ENCODE results near the gene OXSR1. TPM values are rescaled to one million over a fixed set of nuclear protein-coding genes. Genes with fewer than 3 reads are reported as not detected.
A peak's percentile ranks its signal among the peaks of the same experiment; 100 is the strongest.

Gene OXSR1
- total and polyA plus RNA-seq, 2 of the 13 experiments (the other 11 are each of a cell fraction or from before 2014, with no cell fraction given) = 27.4 to 32.6 TPM

DNA sequence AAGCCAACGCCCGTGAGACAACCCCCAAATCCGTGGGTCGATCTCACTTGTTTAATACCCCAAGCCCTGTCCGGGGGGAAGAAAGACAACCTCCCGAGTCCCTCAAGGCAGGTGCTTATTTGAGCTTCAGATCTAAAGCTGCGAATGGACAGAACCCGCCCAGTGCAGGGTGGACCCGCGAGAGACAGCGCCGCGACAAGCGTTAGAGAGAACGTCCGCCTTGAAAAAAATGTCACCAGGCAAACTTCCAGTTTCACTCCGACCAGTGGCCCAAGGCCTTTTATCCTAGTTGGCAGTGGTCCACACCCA lies 740 bp upstream of the OXSR1 start (continued):
- TF ChIP-seq, protein P1, sequence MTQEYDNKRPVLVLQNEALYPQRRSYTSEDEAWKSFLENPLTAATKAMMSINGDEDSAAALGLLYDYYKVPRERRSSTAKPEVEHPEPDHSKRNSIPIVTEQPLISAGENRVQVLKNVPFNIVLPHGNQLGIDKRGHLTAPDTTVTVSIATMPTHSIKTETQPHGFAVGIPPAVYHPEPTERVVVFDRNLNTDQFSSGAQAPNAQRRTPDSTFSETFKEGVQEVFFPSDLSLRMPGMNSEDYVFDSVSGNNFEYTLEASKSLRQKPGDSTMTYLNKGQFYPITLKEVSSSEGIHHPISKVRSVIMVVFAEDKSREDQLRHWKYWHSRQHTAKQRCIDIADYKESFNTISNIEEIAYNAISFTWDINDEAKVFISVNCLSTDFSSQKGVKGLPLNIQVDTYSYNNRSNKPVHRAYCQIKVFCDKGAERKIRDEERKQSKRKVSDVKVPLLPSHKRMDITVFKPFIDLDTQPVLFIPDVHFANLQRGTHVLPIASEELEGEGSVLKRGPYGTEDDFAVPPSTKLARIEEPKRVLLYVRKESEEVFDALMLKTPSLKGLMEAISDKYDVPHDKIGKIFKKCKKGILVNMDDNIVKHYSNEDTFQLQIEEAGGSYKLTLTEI (CRISPR knock-in tag; conservative IDR thresholded peaks at IDR 0.05) = no peak
- TF ChIP-seq ZNF776 (CRISPR knock-in tag; IDR thresholded peaks at IDR 0.05) (peak; percentile 17; the same call in 1 of the 2 replicates), ZNF205 (CRISPR knock-in tag; IDR thresholded peaks at IDR 0.05) (no peak), CCDC6 (CRISPR knock-in tag; IDR thresholded peaks at IDR 0.05) (no peak), ZNF292 (CRISPR knock-in tag; IDR thresholded peaks at IDR 0.05; ENCODE audit: borderline replicate concordance, low read depth) (0 out of 2 replicates have a peak, but pooled peaks have one; percentile 58), HDAC2 (CRISPR knock-in tag; IDR thresholded peaks at IDR 0.05) (no peak), CHD2 (IDR thresholded peaks at IDR 0.05; ENCODE audit: low read depth, low read length) (peak; percentile 62; the same call in 1 of the 2 replicates), HES4 (CRISPR knock-in tag; IDR thresholded peaks at IDR 0.05; ENCODE audit: borderline replicate concordance) (peak; percentile 58; the same call in 1 of the 2 replicates), SAFB2 (CRISPR knock-in tag; IDR thresholded peaks at IDR 0.05; ENCODE audit: borderline replicate concordance, low read depth) (0 out of 2 replicates have a peak, but pooled peaks have one; percentile 31)
- TF ChIP-seq, protein P2, sequence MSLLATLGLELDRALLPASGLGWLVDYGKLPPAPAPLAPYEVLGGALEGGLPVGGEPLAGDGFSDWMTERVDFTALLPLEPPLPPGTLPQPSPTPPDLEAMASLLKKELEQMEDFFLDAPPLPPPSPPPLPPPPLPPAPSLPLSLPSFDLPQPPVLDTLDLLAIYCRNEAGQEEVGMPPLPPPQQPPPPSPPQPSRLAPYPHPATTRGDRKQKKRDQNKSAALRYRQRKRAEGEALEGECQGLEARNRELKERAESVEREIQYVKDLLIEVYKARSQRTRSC (CRISPR knock-in tag; IDR thresholded peaks at IDR 0.05; ENCODE audit: low read depth) = no peak
- TF ChIP-seq, protein P3, sequence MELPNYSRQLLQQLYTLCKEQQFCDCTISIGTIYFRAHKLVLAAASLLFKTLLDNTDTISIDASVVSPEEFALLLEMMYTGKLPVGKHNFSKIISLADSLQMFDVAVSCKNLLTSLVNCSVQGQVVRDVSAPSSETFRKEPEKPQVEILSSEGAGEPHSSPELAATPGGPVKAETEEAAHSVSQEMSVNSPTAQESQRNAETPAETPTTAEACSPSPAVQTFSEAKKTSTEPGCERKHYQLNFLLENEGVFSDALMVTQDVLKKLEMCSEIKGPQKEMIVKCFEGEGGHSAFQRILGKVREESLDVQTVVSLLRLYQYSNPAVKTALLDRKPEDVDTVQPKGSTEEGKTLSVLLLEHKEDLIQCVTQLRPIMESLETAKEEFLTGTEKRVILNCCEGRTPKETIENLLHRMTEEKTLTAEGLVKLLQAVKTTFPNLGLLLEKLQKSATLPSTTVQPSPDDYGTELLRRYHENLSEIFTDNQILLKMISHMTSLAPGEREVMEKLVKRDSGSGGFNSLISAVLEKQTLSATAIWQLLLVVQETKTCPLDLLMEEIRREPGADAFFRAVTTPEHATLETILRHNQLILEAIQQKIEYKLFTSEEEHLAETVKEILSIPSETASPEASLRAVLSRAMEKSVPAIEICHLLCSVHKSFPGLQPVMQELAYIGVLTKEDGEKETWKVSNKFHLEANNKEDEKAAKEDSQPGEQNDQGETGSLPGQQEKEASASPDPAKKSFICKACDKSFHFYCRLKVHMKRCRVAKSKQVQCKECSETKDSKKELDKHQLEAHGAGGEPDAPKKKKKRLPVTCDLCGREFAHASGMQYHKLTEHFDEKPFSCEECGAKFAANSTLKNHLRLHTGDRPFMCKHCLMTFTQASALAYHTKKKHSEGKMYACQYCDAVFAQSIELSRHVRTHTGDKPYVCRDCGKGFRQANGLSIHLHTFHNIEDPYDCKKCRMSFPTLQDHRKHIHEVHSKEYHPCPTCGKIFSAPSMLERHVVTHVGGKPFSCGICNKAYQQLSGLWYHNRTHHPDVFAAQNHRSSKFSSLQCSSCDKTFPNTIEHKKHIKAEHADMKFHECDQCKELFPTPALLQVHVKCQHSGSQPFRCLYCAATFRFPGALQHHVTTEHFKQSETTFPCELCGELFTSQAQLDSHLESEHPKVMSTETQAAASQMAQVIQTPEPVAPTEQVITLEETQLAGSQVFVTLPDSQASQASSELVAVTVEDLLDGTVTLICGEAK (IDR thresholded peaks at IDR 0.05) = no peak
- TF ChIP-seq, protein P3 (CRISPR knock-in tag; IDR thresholded peaks at IDR 0.05) = no peak
- TF ChIP-seq, protein P4, sequence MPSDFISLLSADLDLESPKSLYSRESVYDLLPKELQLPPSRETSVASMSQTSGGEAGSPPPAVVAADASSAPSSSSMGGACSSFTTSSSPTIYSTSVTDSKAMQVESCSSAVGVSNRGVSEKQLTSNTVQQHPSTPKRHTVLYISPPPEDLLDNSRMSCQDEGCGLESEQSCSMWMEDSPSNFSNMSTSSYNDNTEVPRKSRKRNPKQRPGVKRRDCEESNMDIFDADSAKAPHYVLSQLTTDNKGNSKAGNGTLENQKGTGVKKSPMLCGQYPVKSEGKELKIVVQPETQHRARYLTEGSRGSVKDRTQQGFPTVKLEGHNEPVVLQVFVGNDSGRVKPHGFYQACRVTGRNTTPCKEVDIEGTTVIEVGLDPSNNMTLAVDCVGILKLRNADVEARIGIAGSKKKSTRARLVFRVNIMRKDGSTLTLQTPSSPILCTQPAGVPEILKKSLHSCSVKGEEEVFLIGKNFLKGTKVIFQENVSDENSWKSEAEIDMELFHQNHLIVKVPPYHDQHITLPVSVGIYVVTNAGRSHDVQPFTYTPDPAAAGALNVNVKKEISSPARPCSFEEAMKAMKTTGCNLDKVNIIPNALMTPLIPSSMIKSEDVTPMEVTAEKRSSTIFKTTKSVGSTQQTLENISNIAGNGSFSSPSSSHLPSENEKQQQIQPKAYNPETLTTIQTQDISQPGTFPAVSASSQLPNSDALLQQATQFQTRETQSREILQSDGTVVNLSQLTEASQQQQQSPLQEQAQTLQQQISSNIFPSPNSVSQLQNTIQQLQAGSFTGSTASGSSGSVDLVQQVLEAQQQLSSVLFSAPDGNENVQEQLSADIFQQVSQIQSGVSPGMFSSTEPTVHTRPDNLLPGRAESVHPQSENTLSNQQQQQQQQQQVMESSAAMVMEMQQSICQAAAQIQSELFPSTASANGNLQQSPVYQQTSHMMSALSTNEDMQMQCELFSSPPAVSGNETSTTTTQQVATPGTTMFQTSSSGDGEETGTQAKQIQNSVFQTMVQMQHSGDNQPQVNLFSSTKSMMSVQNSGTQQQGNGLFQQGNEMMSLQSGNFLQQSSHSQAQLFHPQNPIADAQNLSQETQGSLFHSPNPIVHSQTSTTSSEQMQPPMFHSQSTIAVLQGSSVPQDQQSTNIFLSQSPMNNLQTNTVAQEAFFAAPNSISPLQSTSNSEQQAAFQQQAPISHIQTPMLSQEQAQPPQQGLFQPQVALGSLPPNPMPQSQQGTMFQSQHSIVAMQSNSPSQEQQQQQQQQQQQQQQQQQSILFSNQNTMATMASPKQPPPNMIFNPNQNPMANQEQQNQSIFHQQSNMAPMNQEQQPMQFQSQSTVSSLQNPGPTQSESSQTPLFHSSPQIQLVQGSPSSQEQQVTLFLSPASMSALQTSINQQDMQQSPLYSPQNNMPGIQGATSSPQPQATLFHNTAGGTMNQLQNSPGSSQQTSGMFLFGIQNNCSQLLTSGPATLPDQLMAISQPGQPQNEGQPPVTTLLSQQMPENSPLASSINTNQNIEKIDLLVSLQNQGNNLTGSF (CRISPR knock-in tag; IDR thresholded peaks at IDR 0.05) = no peak
